Gastrocnemius medialis (tissue), 4 donors: ENCODE data around the gene SLC66A2. TPM values are rescaled to one million over a fixed set of nuclear protein-coding genes. Genes with fewer than 3 reads are reported as not detected.

Experiments
- ATAC-seq, 2 donors: fragments of 150-250 bp; one replicate each; pipeline ENCODE4 v1.9.1; 2016
- DNase-seq, 2 donors: peaks; one replicate each; pipeline ENCODE4 v3.0.0-alpha.2; 2019
- H3K27ac ChIP-seq, 4 donors: fragments of 200-600 bp; sonication (generic); 1 replicate in 1 of 4; 2 replicates in 3 of 4; pipeline ENCODE4 v1.5.1; 2016 to 2018; ENCODE audit warnings: mild to moderate bottlenecking in 2 of 4, moderate library complexity in 1 of 4
- H3K27me3 ChIP-seq, 3 donors: fragments of 200-600 bp; sonication (generic) in 2 of 3; 1 replicate in 1 of 3; 2 replicates in 2 of 3; pipeline versions ENCODE4 v1.5.1 to v1.6.0; 2016 to 2019; ENCODE audit warnings: mild to moderate bottlenecking in 1 of 3, moderate library complexity in 1 of 3
- H3K36me3 ChIP-seq, 2 donors: fragments of 200-600 bp; sonication (generic) in 1 of 2; one replicate each; pipeline ENCODE4 v1.5.1; 2017 to 2018
- H3K4me1 ChIP-seq, 2 donors: fragments of 200-600 bp; sonication (generic) in 1 of 2; one replicate each; pipeline ENCODE4 v1.5.1; 2016 to 2017; ENCODE audit warnings: mild to moderate bottlenecking in 2 of 2
- H3K4me3 ChIP-seq, 4 donors: fragments of 200-600 bp; sonication (generic) in 3 of 4; 1 replicate in 1 of 4; 2 replicates in 3 of 4; pipeline ENCODE4 v1.5.1; 2016 to 2019; ENCODE audit warnings: mild to moderate bottlenecking in 2 of 4
- H3K9me3 ChIP-seq, 3 donors: fragments of 200-600 bp; sonication (generic) in 2 of 3; 1 replicate in 1 of 3; 2 replicates in 2 of 3; pipeline ENCODE4 v1.5.1; 2016 to 2019
- CTCF ChIP-seq, 5 experiments: fragments of 450-650 bp in 3 of 5; fragments of 200-600 bp in 2 of 5; sonication (generic) in 2 of 5; IDR thresholded peaks in 4 of 5; conservative IDR thresholded peaks in 1 of 5; 1 replicate in 4 of 5; 2 replicates in 1 of 5; pipeline ENCODE4 v1.5.1; 2016 to 2019; ENCODE audit warnings: antibody characterized with exemption in 5 of 5, mild to moderate bottlenecking in 3 of 5, moderate library complexity in 3 of 5
- POLR2A ChIP-seq, 2 donors: fragments of 450-650 bp; IDR thresholded peaks; one replicate each; pipeline ENCODE4 v1.6.1; 2017; ENCODE audit warnings: antibody characterized with exemption in 2 of 2, mild to moderate bottlenecking in 2 of 2, moderate library complexity in 2 of 2
- in situ Hi-C, 4 donors: fragments of 200-750 bp; cut with MboI; loops; one replicate each; pipeline versions ENCODE4 v1.15.0 to v1.8.0; 2017; ENCODE audit warnings: low sequenced_read_pairs in 4 of 4
- intact Hi-C: fragments of 100-400 bp; cut with DNase I; formaldehyde crosslinking; loops from one replicate; pipeline ENCODE4 v1.15.1; 2023; ENCODE audit warnings: low total_unique reads
- total RNA-seq, 4 donors: library from RNA; depleted of rRNA; stranded (reverse); fragments of >200 nt; gene quantifications; one replicate each; pipeline versions ENCODE4 v1.1.0 to v1.2.3, GENCODE V29; 2016

SLC66A2 gene
- total RNA-seq, 4 donors from 2014 or later: 43.3 to 121 (median 107) TPM

GRCh38 chr18:79943608-79944125 lies 7.8 kb downstream of the SLC66A2 start:
- intact Hi-C loops: no loop called here
- H3K4me3 ChIP-seq: no peak overlapping the region
- no peaks in the 10 kb centered on the region for H3K9me3 ChIP-seq
- H3K36me3 ChIP-seq: peaks cover 0 to 17% of the 10 kb centered on the region in 2 donors
- no peaks in the 10 kb centered on the region for H3K27me3 ChIP-seq
- H3K4me1 ChIP-seq: peaks cover 64 to 88% of the 10 kb centered on the region in 2 donors
- peak overlapping the region in 2 of 4 donors; percentile 53 to 88 for H3K27ac ChIP-seq
- in situ Hi-C loops: no loop called here
- TF ChIP-seq POLR2A (IDR thresholded peaks at IDR 0.05): no peak
- no peak for TF ChIP-seq CTCF (IDR thresholded peaks at IDR 0.05 in 4 of 5, conservative IDR thresholded peaks at IDR 0.05 in 1 of 5)
- DNase-seq (no peak), ATAC-seq (no peak)

DNA sequence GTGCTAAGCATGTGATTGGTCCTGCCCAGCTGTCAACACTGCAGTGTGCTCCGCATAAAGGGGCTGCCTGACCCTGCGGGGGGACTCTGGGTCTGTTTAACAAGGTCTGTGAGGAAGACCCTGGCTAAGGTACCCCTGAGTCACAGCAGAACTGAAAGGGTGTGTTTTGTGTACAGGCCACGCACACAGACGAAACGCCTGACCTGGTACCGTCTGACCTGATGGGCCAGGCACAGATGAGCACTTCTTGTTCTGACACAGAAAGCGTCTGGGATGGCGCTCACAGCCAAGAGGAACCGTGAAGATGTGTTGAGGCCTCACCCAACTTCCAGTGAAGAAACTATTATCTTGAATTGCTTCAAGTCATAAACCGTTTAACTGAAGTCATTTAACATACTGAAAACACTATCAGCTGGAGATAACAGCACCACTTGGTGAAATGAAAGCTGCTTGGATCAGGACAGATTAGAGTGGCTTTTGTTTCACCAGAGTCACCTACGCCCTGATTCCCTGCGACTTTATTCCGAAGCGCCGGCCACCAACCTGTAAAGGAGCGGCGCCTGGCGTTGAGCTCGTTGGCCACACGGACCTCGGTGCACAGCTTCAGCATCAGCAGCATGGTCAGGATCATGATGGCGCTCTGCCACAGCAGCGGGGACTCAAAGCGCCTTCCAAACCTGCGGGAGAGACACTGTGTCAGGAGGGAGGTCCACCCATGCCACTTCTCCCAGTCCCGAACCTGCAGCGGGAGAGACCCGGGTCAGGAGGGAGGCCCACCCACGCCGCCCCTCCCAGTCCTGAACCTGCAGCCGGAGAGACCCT lies 8.5 kb downstream of the SLC66A2 start:
- Histone ChIP-seq H3K9me3 (no peaks in the 10 kb centered on the region), H3K4me1 (peaks cover 64 to 88% of the 10 kb centered on the region in 2 donors), H3K27ac (peak overlapping the region; percentile 51 to 88 (median 65)), H3K4me3 (no peak overlapping the region), H3K36me3 (peaks cover 0 to 17% of the 10 kb centered on the region in 2 donors), H3K27me3 (no peaks in the 10 kb centered on the region)
- in situ Hi-C loops (no loop called here), intact Hi-C loops (no loop called here)
- DNase-seq (no peak), ATAC-seq (no peak)
- TF ChIP-seq POLR2A (IDR thresholded peaks at IDR 0.05) (no peak), CTCF (IDR thresholded peaks at IDR 0.05 in 4 of 5, conservative IDR thresholded peaks at IDR 0.05 in 1 of 5) (no peak)

DNA sequence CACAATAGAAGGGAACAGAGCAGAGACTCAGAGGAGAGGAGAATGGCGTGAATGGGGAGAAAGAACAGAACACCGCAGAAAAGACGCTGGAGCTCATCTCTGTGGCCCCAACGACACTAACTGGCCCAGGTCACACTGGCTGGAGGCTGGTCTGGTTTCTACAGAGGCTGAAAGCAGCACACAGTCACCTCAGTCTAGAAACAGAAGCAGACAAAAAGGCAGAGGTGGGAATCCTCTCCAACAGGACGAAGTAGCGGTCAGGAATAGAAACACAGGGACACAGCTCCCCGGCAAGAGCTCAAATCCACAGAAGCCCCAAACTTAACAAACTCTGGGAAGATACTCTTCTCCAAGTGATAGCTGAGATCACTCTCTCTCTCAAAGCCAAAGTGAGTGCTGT lies 9.2 kb downstream of the SLC66A2 start:
- Histone ChIP-seq H3K27me3 (no peaks in the 10 kb centered on the region), H3K4me3 (no peak overlapping the region), H3K27ac (peak overlapping the region; percentile 51 to 88 (median 65)), H3K9me3 (no peaks in the 10 kb centered on the region), H3K4me1 (peaks cover 56 to 81% of the 10 kb centered on the region in 2 donors), H3K36me3 (peaks cover 0 to 19% of the 10 kb centered on the region in 2 donors)
- no peak for TF ChIP-seq POLR2A (IDR thresholded peaks at IDR 0.05)
- TF ChIP-seq CTCF (IDR thresholded peaks at IDR 0.05 in 4 of 5, conservative IDR thresholded peaks at IDR 0.05 in 1 of 5): no peak
- intact Hi-C loops (no loop called here), in situ Hi-C loops (no loop called here)
- ATAC-seq: no peak
- no peak for DNase-seq

- Histone ChIP-seq H3K9me3 (no peaks in the 10 kb centered on the region), H3K36me3 (peaks cover 0 to 20% of the 10 kb centered on the region in 2 donors), H3K27me3 (no peaks in the 10 kb centered on the region), H3K27ac (peak overlapping the region; percentile 51 to 88 (median 65)), H3K4me3 (no peak overlapping the region), H3K4me1 (peaks cover 50 to 75% of the 10 kb centered on the region in 2 donors)
- peak; percentile 56 to 70 for DNase-seq
- intact Hi-C loops: no loop called here
- in situ Hi-C loops: no loop called here
- TF ChIP-seq CTCF (IDR thresholded peaks at IDR 0.05 in 4 of 5, conservative IDR thresholded peaks at IDR 0.05 in 1 of 5): no peak
- no peak for TF ChIP-seq POLR2A (IDR thresholded peaks at IDR 0.05)
- peak; percentile 60 to 73 for ATAC-seq
These were observed 9.9 kb downstream of the SLC66A2 start for GRCh38 chr18:79941473-79942119.
